ENCODE measurements around the gene SNRPD3. TPM values are rescaled to one million over a fixed set of nuclear protein-coding genes. Genes with fewer than 3 reads are reported as not detected.

The SNRPD3 gene
- total and polyA plus RNA-seq, 9 of the 15 experiments (the other 6 are each of a cell fraction or from before 2014, with no cell fraction given), result 131 to 366 (median 274) TPM

- no peak for ATAC-seq
- no peak overlapping the region for H3K27ac ChIP-seq (ENCODE audit: extremely low read depth, low read depth, low read length)
- FAIRE-seq, result no peak
- H3K27me3 ChIP-seq (ENCODE audit: control insufficient read depth in 2 of 2, insufficient read depth in 2 of 2, low read length in 2 of 2), result no peaks in the 10 kb centered on the region
- TF ChIP-seq MAX (CRISPR knock-in tag; IDR thresholded peaks at IDR 0.05) (0 out of 2 replicates have a peak, but pooled peaks have one; percentile 7), BHLHE40 (IDR thresholded peaks at IDR 0.05; ENCODE audit: low read length) (peak; percentile 77), RFX5 (IDR thresholded peaks at IDR 0.05; ENCODE audit: low read depth, low read length) (no peak), SPI1 (IDR thresholded peaks at IDR 0.05; ENCODE audit: borderline replicate concordance, low read depth, low read length) (0 out of 2 replicates have a peak, but pooled peaks have one; percentile 12), E2F5 (CRISPR knock-in tag; IDR thresholded peaks at IDR 0.05) (no peak), CEBPZ (IDR thresholded peaks at IDR 0.05; ENCODE audit: borderline replicate concordance, low read depth, low read length) (no peak), FOXJ2 (tag; IDR thresholded peaks at IDR 0.05) (no peak), HMBOX1 (IDR thresholded peaks at IDR 0.05) (no peak), GTF2E2 (tag; IDR thresholded peaks at IDR 0.05) (no peak), FOSL1 (tag; conservative IDR thresholded peaks at IDR 0.05) (peak; percentile 56; the same call in 1 of the 2 replicates), MCM7 (IDR thresholded peaks at IDR 0.05) (no peak), ARHGAP35 (IDR thresholded peaks at IDR 0.05; ENCODE audit: partially characterized antibody) (no peak), ETS1 (conservative IDR thresholded peaks at IDR 0.05; ENCODE audit: control insufficient read depth, low read depth, low read length) (no peak), SLC30A9 (CRISPR knock-in tag; IDR thresholded peaks at IDR 0.05) (no peak)
- no peaks in the 10 kb centered on the region for H3K9me3 ChIP-seq (replicated peaks; ENCODE audit: control insufficient read depth, insufficient read depth, low read depth, low read length)
- H3K4me3 ChIP-seq, result no peak overlapping the region
- in situ Hi-C loops (cut with MboI) (no loop called here), intact Hi-C loops (cut with micrococcal nuclease) (no loop called here)
- CTCF ChIA-PET (ENCODE audit: low intra/inter-chr PET ratio), result no interaction called here
- no peaks in the 10 kb centered on the region for H3K9me1 ChIP-seq (ENCODE audit: control insufficient read depth, insufficient read depth, low read length)
- H2AFZ ChIP-seq (ENCODE audit: low read depth, low read length), result no peak overlapping the region
- no peak overlapping the region for H3K4me2 ChIP-seq (ENCODE audit: insufficient read depth, low read length)
- H3K79me2 ChIP-seq (ENCODE audit: control insufficient read depth, insufficient read depth, low read length), result peaks cover 49% of the 10 kb centered on the region
- peaks cover 13 to 15% of the 10 kb centered on the region in 2 experiments; a peak in 4 of 5 replicates for H3K4me1 ChIP-seq (replicated peaks in 1 of 2; ENCODE audit: control insufficient read depth in 2 of 2, insufficient read depth in 2 of 2, low read length in 2 of 2)
- POLR2A ChIA-PET, result interaction anchor here (1.0 to 1.5 kb wide), 2 partner anchors 10 to 369 kb away, joined by 5 to 7 read pairs; no protein-coding TSS in a partner anchor
- DNase-seq (ENCODE audit: extremely low read depth in 1 of 4, low spot score in 3 of 4), result no peak
- H4K20me1 ChIP-seq (replicated peaks; ENCODE audit: control insufficient read depth, insufficient read depth, low read length), result 0 out of 2 replicates have a peak, but pooled peaks cover 13% of the 10 kb centered on the region
- H3K9ac ChIP-seq (ENCODE audit: insufficient read depth in 1 of 2, low read depth in 2 of 2, low read length in 2 of 2), result peak overlapping the region in 1 of 2 experiments; percentile 79; a peak in 2 of 4 replicates
- no TSS peak for BruUV-seq (replicated peaks)
- H3K36me3 ChIP-seq (ENCODE audit: control insufficient read depth, insufficient read depth, low read length), result peaks cover 50% of the 10 kb centered on the region; the same call in 2 of the 3 replicates
- WGBS (ENCODE audit: insufficient coverage, low coverage, missing lambda C conversion rate), result 71% methylated on average over 7 of the region's 8 CpGs
Observed at GRCh38 chr22:24550028-24550901, 5.5 kb upstream of the SNRPD3 start.
